Measurements from ENCODE around the gene STARD10.

Gene STARD10

DNA sequence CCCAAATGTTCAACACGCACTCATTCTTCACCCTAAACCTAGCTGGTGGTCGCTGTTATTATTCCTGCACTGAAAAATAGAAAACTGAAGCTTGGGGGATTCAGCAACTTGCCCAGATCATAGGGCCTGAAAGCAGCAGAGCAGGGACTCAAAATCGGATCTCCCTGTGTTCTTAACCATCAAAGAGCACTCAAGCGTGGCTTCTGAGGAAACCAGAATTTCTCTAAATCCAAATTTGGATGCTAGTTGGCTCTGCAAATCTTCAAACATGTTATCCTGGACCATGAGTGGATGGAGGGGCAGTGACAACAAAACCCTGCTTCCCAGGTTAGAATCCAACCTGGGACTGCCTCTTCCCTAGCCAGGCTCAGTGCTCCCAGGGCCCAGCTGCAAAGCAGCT is 30.0 kb downstream of the STARD10 start:
- Histone ChIP-seq H3K27me3 (ENCODE audit: low read depth, low read length) (no peaks in the 10 kb centered on the region), H3K9me3 (ENCODE audit: insufficient read depth, low read length) (no peaks in the 10 kb centered on the region), H2AFZ (ENCODE audit: low read depth, low read length) (no peak overlapping the region), H3K79me2 (ENCODE audit: low read length) (no peaks in the 10 kb centered on the region), H3K27ac (ENCODE audit: low read length) (no peak overlapping the region), H3K4me2 (ENCODE audit: low read length) (peak overlapping the region; percentile 64; the same call in 1 of the 2 replicates), H3K4me1 (ENCODE audit: low read length) (peaks cover 21% of the 10 kb centered on the region), H3K4me3 (ENCODE audit: low read length) (no peak overlapping the region), H3K36me3 (replicated peaks; ENCODE audit: low read depth, low read length) (no peaks in the 10 kb centered on the region), H3K9ac (ENCODE audit: low read length) (no peak overlapping the region), H4K20me1 (ENCODE audit: insufficient read depth, low read length) (no peaks in the 10 kb centered on the region)
- TF ChIP-seq, protein P1, sequence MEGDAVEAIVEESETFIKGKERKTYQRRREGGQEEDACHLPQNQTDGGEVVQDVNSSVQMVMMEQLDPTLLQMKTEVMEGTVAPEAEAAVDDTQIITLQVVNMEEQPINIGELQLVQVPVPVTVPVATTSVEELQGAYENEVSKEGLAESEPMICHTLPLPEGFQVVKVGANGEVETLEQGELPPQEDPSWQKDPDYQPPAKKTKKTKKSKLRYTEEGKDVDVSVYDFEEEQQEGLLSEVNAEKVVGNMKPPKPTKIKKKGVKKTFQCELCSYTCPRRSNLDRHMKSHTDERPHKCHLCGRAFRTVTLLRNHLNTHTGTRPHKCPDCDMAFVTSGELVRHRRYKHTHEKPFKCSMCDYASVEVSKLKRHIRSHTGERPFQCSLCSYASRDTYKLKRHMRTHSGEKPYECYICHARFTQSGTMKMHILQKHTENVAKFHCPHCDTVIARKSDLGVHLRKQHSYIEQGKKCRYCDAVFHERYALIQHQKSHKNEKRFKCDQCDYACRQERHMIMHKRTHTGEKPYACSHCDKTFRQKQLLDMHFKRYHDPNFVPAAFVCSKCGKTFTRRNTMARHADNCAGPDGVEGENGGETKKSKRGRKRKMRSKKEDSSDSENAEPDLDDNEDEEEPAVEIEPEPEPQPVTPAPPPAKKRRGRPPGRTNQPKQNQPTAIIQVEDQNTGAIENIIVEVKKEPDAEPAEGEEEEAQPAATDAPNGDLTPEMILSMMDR (IDR thresholded peaks at IDR 0.05; ENCODE audit: low read depth, low read length): no peak
- TF ChIP-seq EZH2phosphoT487 (IDR thresholded peaks at IDR 0.05; ENCODE audit: low read depth): no peak

DNA sequence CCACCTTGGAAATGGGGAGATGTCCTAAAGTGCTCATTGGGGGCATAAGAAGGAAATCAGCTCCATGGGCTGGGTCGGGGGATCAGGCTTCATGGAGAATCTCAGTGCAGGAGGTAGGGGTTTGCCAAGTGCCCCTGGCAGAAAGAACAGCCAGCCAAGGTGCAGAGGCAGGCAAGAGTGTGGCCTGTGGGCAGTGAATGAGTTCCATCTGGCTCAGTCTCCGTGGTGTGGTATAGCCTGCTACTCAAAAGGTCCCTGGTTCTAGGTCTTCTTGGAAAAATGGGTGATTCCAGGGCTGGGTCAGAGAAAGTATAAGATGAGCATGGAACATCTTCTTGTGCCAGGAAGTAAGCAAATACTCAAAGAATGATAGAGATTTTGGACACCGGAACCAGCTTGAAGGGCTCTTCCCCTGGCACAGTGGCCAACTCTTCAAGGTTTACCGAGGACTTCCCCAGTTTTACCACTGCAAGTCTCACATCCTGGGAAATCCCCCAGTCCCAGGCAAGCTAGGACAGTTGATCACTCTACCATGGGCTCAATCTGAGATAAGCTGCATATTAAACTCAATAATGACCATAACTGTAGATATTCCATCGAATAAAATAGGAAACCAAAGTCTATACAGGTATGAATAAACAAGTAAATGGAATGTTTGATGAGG is 31.1 kb downstream of the STARD10 start:
- no peaks in the 10 kb centered on the region for H3K27me3 ChIP-seq (ENCODE audit: low read depth, low read length)
- no peaks in the 10 kb centered on the region for H3K36me3 ChIP-seq (replicated peaks; ENCODE audit: low read depth, low read length)
- H3K79me2 ChIP-seq (ENCODE audit: low read length): no peaks in the 10 kb centered on the region
- H3K9me3 ChIP-seq (ENCODE audit: insufficient read depth, low read length): no peaks in the 10 kb centered on the region
- peak overlapping the region; percentile 6; the same call in 1 of the 2 replicates for H3K27ac ChIP-seq (ENCODE audit: low read length)
- H2AFZ ChIP-seq (ENCODE audit: low read depth, low read length): no peak overlapping the region
- H3K4me2 ChIP-seq (ENCODE audit: low read length): peak overlapping the region; percentile 64
- H3K9ac ChIP-seq (ENCODE audit: low read length): no peak overlapping the region; the same call in 1 of the 2 replicates
- peak overlapping the region; percentile 22; the same call in 1 of the 2 replicates for H3K4me3 ChIP-seq (ENCODE audit: low read length)
- no peak for TF ChIP-seq EZH2phosphoT487 (IDR thresholded peaks at IDR 0.05; ENCODE audit: low read depth)
- TF ChIP-seq, protein P1 (IDR thresholded peaks at IDR 0.05; ENCODE audit: low read depth, low read length): no peak
- no peaks in the 10 kb centered on the region for H4K20me1 ChIP-seq (ENCODE audit: insufficient read depth, low read length)
- peaks cover 21% of the 10 kb centered on the region for H3K4me1 ChIP-seq (ENCODE audit: low read length)

DNA sequence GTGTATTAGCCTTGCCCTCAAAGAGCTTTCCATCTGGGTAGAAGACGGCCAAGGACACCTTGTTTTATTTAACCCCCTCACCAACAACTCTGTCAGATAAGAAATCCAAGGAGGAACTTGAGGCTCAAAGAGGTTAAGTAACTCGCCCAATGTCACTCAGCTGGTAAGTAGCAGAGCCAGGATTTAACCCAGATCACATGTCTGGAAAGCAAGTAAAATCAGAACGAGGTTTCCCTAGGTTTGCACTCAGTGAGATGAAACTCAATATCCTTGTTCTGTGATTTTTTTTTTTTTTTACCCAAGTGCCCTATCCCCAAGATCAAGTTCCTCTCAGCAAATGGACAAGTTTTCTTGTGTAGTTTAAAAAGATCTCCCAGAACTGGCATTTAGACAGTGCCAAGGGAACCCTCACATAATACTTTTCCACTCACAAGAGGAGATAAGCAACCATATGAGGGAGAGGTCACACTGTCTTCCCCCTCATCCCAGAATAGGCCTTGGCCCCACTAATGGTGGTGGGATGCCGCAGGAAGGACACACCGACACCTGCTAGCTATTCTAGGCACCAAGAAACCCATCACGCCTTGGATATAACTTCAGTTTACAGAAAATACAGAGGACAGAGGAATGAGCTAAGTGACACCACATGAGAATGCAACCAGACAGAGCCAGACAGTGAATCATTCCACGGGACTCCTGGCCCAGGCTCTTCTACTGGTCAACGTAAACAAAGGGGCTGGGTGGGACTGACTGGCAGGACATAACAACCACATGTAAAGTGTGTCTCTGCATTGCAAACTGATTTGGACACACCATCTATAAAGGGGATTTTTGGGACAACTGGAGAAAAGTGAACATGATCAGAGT is 33.1 kb downstream of the STARD10 start:
- Histone ChIP-seq H3K27me3 (ENCODE audit: low read depth, low read length) (no peaks in the 10 kb centered on the region), H3K4me1 (ENCODE audit: low read length) (peaks cover 21% of the 10 kb centered on the region), H3K27ac (ENCODE audit: low read length) (no peak overlapping the region), H3K36me3 (replicated peaks; ENCODE audit: low read depth, low read length) (no peaks in the 10 kb centered on the region), H4K20me1 (ENCODE audit: insufficient read depth, low read length) (no peaks in the 10 kb centered on the region), H3K79me2 (ENCODE audit: low read length) (no peaks in the 10 kb centered on the region), H3K4me3 (ENCODE audit: low read length) (no peak overlapping the region), H3K4me2 (ENCODE audit: low read length) (no peak overlapping the region), H3K9ac (ENCODE audit: low read length) (no peak overlapping the region), H2AFZ (ENCODE audit: low read depth, low read length) (no peak overlapping the region), H3K9me3 (ENCODE audit: insufficient read depth, low read length) (no peaks in the 10 kb centered on the region)
- no peak for TF ChIP-seq EZH2phosphoT487 (IDR thresholded peaks at IDR 0.05; ENCODE audit: low read depth)
- TF ChIP-seq, protein P1 (IDR thresholded peaks at IDR 0.05; ENCODE audit: low read depth, low read length): no peak

DNA sequence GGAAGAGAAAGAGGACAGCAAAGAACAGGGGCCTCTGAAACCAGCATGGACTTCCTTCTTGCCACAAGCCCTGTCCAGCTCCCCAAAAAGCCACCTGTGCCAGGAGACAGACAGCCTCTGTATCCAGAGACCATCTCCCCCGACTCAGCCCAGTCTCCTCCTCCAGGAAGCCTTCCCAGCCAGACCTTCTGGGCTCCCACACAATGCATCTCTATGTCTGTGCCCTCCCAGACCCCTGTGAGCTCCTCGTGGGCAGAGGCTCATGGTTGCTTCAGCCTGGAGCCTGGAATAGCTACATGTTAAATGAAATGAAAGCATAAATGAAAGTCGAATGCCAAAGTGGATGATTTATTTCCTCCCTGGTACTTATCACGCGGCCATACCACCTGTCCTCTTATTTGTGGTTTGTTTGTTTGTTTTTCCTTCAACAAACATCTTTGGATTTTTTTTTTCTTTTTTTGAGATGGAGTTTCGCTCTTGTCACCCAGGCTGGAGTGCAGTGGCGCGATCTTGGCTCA is 34.3 kb downstream of the STARD10 start:
- no peak overlapping the region for H3K4me2 ChIP-seq (ENCODE audit: low read length)
- no peaks in the 10 kb centered on the region for H3K9me3 ChIP-seq (ENCODE audit: insufficient read depth, low read length)
- no peak overlapping the region for H3K4me3 ChIP-seq (ENCODE audit: low read length)
- no peak overlapping the region for H2AFZ ChIP-seq (ENCODE audit: low read depth, low read length)
- no peak overlapping the region for H3K27ac ChIP-seq (ENCODE audit: low read length)
- peaks cover 21% of the 10 kb centered on the region for H3K4me1 ChIP-seq (ENCODE audit: low read length)
- no peaks in the 10 kb centered on the region for H3K27me3 ChIP-seq (ENCODE audit: low read depth, low read length)
- H3K36me3 ChIP-seq (replicated peaks; ENCODE audit: low read depth, low read length): no peaks in the 10 kb centered on the region
- no peaks in the 10 kb centered on the region for H3K79me2 ChIP-seq (ENCODE audit: low read length)
- no peak for TF ChIP-seq EZH2phosphoT487 (IDR thresholded peaks at IDR 0.05; ENCODE audit: low read depth)
- TF ChIP-seq, protein P1 (IDR thresholded peaks at IDR 0.05; ENCODE audit: low read depth, low read length): no peak
- H3K9ac ChIP-seq (ENCODE audit: low read length): no peak overlapping the region
- H4K20me1 ChIP-seq (ENCODE audit: insufficient read depth, low read length): no peaks in the 10 kb centered on the region
